ENCODE measurements around the gene OSTN. TPM values are rescaled to one million over a fixed set of nuclear protein-coding genes. Genes with fewer than 3 reads are reported as not detected.

The OSTN gene
- polyA plus RNA-seq, 3 donors, result not detected

GRCh38 chr3:191154827-191155226 is 44.2 kb upstream of the OSTN start:
- intact Hi-C loops (cut with micrococcal nuclease), result no loop called here
- no peaks in the 10 kb centered on the region for H3K4me1 ChIP-seq (ENCODE audit: control insufficient read depth in 1 of 2, insufficient read depth in 2 of 2, low read length in 2 of 2)
- H3K4me2 ChIP-seq (replicated peaks; ENCODE audit: extremely low read depth, low read length, poor library complexity, severe bottlenecking), result no peak overlapping the region
- no peak overlapping the region for H3K4me3 Mint-ChIP-seq
- H3K27me3 ChIP-seq (ENCODE audit: control insufficient read depth in 2 of 2, insufficient read depth in 2 of 2, low read length in 2 of 2), result no peaks in the 10 kb centered on the region
- H3K27ac ChIP-seq (ENCODE audit: low read depth in 1 of 2, low read length in 2 of 2), result no peak overlapping the region
- H3K79me2 ChIP-seq (ENCODE audit: insufficient read depth, low read length), result no peaks in the 10 kb centered on the region
- no peaks in the 10 kb centered on the region for H3K36me3 Mint-ChIP-seq
- H3K9me3 Mint-ChIP-seq, result peaks cover 9 to 15% (median 11%) of the 10 kb centered on the region in 7 donors
- TF ChIP-seq CTCF (IDR thresholded peaks at IDR 0.05), result no peak
- no peak for DNase-seq
- H3K27me3 Mint-ChIP-seq (ENCODE audit: low read depth in 3 of 3), result no peaks in the 10 kb centered on the region
- no peak overlapping the region for H2AFZ ChIP-seq (ENCODE audit: insufficient read depth, low read depth, low read length, poor library complexity, severe bottlenecking)
- no peak overlapping the region for H3K27ac Mint-ChIP-seq
- H3K4me3 ChIP-seq (replicated peaks in 1 of 3; ENCODE audit: low read depth in 2 of 3, low read length in 3 of 3), result no peak overlapping the region
- H4K20me1 ChIP-seq (ENCODE audit: insufficient read depth, low read length), result no peaks in the 10 kb centered on the region
- H3K9ac ChIP-seq (ENCODE audit: insufficient read depth, low read length, poor library complexity, severe bottlenecking), result no peak overlapping the region
- no peaks in the 10 kb centered on the region for H3K36me3 ChIP-seq (replicated peaks in 1 of 2; ENCODE audit: control insufficient read depth in 1 of 2, insufficient read depth in 2 of 2, low read length in 2 of 2)
- no peaks in the 10 kb centered on the region for H3K4me1 Mint-ChIP-seq
- peaks cover 5 to 13% of the 10 kb centered on the region in 2 donors for H3K9me3 ChIP-seq (replicated peaks in 1 of 2; ENCODE audit: control insufficient read depth in 1 of 2, insufficient read depth in 1 of 2, low read length in 2 of 2)

GRCh38 chr3:191158247-191158646 is 40.8 kb upstream of the OSTN start:
- Histone ChIP-seq H3K4me2 (replicated peaks; ENCODE audit: extremely low read depth, low read length, poor library complexity, severe bottlenecking) (no peak overlapping the region), H3K36me3 (replicated peaks in 1 of 2; ENCODE audit: control insufficient read depth in 1 of 2, insufficient read depth in 2 of 2, low read length in 2 of 2) (no peaks in the 10 kb centered on the region), H3K9me3 (replicated peaks in 1 of 2; ENCODE audit: control insufficient read depth in 1 of 2, insufficient read depth in 1 of 2, low read length in 2 of 2) (peaks cover 5 to 13% of the 10 kb centered on the region in 2 donors), H3K27me3 (ENCODE audit: control insufficient read depth in 2 of 2, insufficient read depth in 2 of 2, low read length in 2 of 2) (no peaks in the 10 kb centered on the region), H3K4me1 (ENCODE audit: control insufficient read depth in 1 of 2, insufficient read depth in 2 of 2, low read length in 2 of 2) (no peaks in the 10 kb centered on the region), H3K9ac (ENCODE audit: insufficient read depth, low read length, poor library complexity, severe bottlenecking) (no peak overlapping the region), H3K27ac (ENCODE audit: low read depth in 1 of 2, low read length in 2 of 2) (no peak overlapping the region), H3K4me3 (replicated peaks in 1 of 3; ENCODE audit: low read depth in 2 of 3, low read length in 3 of 3) (no peak overlapping the region), H3K79me2 (ENCODE audit: insufficient read depth, low read length) (no peaks in the 10 kb centered on the region), H2AFZ (ENCODE audit: insufficient read depth, low read depth, low read length, poor library complexity, severe bottlenecking) (no peak overlapping the region), H4K20me1 (ENCODE audit: insufficient read depth, low read length) (no peaks in the 10 kb centered on the region)
- DNase-seq, result no peak
- H3K4me3 Mint-ChIP-seq, result no peak overlapping the region
- no peak for TF ChIP-seq CTCF (IDR thresholded peaks at IDR 0.05)
- H3K27me3 Mint-ChIP-seq (ENCODE audit: low read depth in 3 of 3), result no peaks in the 10 kb centered on the region
- WGBS (ENCODE audit: insufficient coverage), result no CpG with 5 or more reads among the region's 1 CpG
- H3K4me1 Mint-ChIP-seq, result no peaks in the 10 kb centered on the region
- intact Hi-C loops (cut with micrococcal nuclease), result no loop called here
- H3K27ac Mint-ChIP-seq, result no peak overlapping the region
- peaks cover 6 to 15% (median 8%) of the 10 kb centered on the region in 7 donors for H3K9me3 Mint-ChIP-seq
- H3K36me3 Mint-ChIP-seq, result no peaks in the 10 kb centered on the region

Measured in CD14-positive monocyte (primary cell).